HUDEP-2 (cell line): ENCODE data around the gene GASK1A.
A peak's percentile ranks its signal among the peaks of the same experiment; 100 is the strongest.

Experiments used
- DNase-seq, 76 experiments: peaks; one replicate each; lab custom pipeline; 2025; ENCODE audit not compliant: unreplicated experiment in 76 of 76; lab: John Stamatoyannopoulos, UW

Gene GASK1A

DNA sequence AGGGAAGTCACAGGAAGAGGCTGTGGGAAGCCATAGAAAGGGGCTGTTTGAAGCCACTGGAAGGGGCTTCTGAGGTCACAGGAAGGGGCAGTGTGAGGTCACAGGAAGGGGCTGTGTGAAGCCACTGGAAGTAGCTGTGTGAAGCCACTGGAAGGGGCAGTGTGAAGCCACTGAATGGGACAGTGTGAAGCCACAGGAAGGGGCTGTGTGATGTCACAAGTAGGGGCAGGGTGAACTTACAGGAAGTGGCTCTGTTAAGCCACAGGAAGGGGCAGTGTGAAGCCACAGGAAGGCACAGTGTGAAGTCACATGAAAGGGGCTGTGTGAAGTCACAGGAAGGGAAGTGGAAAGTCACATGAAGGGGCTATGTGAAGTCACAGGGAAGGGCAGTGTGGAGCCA lies 33.1 kb downstream of the GASK1A start:
- DNase-seq: no peak

DNA sequence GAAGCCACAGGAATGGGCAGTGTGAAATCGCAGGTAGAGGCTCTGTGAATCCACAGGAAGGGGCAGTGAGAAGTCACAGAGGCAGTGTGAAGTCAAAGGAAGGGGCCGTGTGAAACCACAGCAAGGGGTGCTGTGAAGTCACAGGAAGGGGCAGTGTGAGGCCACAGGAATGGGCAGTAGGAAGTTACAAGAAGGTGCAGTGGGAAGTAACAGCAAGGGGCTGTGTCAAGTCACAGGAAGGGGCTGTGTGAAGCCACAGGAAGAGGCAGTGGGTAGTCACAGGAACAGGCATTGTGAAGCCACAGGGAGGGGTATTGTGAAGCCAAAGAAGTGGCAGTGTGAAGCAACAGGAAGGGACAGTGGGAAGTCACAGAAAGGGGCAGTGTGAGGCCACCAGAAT lies 34.1 kb downstream of the GASK1A start:
- no peak for DNase-seq

DNA sequence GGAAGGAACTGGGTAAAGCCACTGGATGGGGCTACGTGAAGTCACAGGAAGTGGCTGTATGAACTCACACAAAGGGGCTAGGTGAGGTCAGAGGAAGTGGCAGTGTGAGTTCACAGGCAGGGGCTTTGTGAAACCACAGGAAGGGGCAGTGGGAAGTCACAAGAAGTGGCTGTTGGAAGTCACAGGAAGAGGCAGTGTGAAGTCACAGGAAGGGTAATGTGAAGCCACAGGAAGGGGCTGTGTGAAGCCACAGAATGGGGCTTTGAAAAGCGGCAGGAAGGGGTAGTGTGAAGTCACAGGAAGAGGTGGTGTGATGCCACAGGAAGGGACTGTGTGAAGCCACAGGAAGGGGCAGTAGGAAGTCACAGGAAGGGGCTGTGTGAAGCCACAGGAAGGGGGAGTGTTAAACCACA lies 34.6 kb downstream of the GASK1A start:
- no peak for DNase-seq

- no peak for DNase-seq
These were observed 35.1 kb downstream of the GASK1A start for GRCh38 chr3:43014241-43014640.

DNA sequence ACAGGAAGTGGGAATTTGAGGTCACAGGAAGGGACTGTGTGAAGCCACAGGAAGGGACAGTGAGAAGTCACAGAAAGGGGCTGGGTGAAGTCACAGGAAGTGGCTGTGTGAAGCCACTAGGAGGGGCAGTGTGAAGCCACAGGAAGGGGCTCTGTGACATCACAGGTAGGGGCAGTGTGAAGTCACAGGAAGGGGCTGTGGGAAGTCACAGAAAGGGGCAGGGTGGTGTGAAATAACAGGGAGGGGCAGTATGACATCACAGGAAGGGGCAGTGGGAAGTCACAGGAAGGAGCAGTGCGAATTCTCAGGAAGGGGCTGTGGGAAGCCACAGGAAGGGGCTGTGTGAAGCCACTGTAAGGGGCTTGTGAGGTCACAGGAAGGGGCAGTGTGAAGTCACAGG lies 35.8 kb downstream of the GASK1A start:
- DNase-seq: no peak

DNA sequence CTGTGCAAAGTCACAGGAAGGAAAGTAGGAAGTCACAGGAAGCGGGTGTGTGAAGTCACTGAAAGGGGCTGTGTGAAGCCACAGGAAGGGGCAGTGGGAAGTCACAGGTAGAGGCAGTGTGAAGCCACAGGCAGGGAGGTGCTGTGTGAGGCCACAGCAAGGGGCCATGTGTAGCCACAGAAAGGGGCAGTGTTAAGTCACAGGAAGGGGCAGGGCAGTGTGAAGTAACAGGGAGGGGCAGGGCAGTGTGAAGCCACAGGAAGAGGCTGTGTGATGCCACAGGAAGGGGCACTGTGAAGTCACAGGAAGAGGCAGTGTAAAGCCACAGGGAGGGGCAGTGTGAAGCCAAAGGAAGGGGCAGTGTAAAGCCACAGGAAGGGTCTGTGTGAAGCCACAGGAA lies 36.5 kb downstream of the GASK1A start:
- DNase-seq: no peak

GRCh38 chr3:43015991-43016865 lies 37.1 kb downstream of the GASK1A start:
- no peak for DNase-seq

DNA sequence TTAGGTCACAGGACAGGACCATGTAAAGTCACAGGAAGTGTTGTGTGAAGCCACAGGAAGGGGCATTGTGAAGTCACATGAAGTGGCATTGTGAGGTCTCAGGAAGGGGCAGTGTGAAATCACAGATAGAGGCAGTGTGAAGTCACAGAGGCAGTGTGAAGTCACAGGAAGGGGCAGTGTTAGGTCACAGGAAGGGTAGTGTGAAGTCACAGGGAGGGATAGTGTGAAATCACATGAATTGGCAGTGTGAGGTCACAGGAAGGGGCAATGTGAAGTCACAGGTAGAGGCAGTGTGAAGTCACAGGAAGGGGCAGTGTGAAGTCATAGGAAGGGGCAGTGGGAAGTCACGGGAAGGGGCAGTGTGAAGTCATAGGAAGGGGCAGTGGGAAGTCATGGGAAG lies 37.9 kb downstream of the GASK1A start:
- DNase-seq: no peak

- DNase-seq: no peak
These were observed 38.6 kb downstream of the GASK1A start for GRCh38 chr3:43017593-43018195.

GRCh38 chr3:43018246-43018645 lies 39.1 kb downstream of the GASK1A start:
- DNase-seq: no peak

DNA sequence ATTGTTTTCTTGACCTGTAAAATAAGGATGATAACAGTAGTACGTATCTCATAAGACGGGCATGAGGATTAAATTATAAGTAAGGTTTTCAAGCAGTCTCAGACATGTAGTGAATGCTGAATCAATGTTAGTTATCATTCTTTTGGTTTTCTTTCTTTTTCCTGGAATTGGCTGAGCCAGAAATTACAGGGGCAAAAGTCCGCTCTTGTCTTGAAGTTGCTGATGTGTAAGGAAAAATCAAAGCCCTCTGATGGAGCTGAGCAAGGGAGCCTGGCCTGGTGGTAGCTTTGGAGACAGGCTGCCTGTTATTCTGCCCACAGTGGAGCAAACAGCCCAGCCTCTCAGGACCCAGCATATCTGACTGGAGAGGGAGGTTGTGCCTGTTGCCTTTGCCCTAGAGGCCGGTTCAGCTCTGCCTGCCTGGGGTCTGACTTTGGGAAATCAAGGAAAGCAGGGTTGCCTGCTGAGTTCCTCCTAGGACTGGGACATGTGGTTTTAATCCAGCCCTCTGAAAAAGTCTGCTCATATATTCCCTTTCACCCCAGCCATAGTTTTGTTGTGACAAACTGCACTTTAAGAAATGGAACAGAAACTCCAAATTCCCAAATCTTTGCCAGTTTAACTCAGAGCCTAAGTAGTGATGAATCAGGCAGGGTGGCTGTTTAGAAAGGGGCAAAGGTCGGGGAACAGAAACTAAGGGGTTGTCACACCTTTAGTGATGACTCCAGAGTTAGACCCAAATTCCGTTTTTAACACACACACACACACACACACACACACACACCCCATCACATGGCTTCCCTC lies 40.1 kb downstream of the GASK1A start:
- no peak for DNase-seq

DNA sequence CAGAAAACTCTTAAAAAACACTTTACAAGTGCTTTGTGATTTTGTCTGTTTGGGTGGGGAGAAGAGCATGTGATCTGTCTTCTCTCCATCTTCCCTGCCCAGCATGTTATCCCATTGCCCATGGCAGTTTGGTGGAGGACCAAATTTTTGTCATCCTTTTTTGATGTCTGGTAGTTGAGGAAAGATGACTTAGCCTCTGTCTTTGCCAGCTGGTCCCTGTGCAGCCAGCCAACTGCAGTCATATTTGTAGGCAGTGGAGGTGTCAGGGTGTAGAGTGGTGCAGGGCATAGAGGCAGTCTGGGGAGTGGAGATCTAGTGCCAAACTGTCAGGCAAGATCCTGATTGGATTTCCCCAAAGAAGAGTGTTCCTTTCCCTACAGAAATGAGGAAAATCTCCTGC lies 40.7 kb downstream of the GASK1A start:
- DNase-seq: no peak

GRCh38 chr3:43021186-43021585 lies 42.1 kb downstream of the GASK1A start:
- DNase-seq: no peak

DNA sequence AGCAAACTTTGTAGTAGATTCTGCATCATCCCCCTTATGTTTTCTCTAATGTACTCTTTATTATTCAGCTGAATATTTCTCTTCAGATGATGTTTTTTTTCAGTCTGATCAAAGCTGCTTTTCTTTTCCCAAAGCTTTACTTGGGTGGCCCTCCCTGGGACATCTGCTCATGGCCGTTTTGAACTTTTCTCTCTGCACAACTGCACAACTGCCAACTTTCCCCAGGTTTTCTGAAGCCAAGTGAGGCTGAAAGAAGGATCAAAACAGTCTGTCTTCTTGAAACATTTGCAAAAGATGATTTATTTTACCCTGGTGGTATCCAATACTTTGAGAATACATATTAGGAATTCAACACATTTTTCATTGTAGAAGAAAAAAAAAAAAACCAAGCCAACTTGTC lies 43.0 kb downstream of the GASK1A start:
- DNase-seq: no peak

DNA sequence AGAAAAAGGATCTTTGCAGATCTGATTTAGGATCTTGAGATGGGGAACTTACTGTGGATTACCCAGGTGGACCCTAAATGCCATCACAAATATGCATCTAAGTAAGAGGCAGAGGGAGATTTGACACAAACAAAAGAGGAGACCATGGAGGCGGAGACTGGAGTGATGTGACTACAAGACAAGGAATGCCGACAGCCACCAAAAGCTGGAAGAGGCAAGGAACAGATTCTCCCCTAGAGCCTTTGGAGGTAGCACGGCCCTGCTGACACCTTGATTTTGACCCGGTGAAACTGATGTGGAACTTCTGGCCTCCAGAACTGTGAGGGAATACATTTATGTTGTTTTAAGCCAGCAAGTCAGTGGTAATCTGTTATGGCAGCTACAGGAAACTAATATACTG lies 44.0 kb downstream of the GASK1A start:
- no peak for DNase-seq

DNA sequence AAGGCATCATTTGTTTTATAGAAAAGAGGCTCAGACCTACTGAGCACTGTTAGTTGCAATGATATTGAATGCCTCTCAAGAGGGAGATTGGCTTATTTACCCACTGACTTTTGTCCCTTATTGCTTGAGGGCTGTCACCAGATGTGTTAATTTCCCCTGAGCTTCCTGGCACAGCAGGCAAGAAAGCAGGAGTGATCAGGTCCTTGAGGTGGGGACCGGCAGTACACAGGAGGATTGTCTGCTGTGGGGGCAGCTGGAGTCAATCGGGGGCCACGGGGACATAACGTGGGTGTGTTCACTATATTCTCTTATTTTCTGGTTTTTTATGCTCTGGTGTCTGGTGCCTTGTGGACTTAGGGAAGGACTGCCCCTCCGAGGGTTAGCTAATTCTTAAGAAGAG lies 44.6 kb downstream of the GASK1A start:
- DNase-seq: no peak

GRCh38 chr3:43024181-43024885 lies 45.2 kb downstream of the GASK1A start:
- peak in 1 of 76 experiments; percentile 6 for DNase-seq

- no peak for DNase-seq
These were observed 46.3 kb downstream of the GASK1A start for GRCh38 chr3:43025423-43025822.

- DNase-seq: peak in 1 of 76 experiments; percentile 1
These were observed 48.9 kb downstream of the GASK1A start for GRCh38 chr3:43028001-43028400.

DNA sequence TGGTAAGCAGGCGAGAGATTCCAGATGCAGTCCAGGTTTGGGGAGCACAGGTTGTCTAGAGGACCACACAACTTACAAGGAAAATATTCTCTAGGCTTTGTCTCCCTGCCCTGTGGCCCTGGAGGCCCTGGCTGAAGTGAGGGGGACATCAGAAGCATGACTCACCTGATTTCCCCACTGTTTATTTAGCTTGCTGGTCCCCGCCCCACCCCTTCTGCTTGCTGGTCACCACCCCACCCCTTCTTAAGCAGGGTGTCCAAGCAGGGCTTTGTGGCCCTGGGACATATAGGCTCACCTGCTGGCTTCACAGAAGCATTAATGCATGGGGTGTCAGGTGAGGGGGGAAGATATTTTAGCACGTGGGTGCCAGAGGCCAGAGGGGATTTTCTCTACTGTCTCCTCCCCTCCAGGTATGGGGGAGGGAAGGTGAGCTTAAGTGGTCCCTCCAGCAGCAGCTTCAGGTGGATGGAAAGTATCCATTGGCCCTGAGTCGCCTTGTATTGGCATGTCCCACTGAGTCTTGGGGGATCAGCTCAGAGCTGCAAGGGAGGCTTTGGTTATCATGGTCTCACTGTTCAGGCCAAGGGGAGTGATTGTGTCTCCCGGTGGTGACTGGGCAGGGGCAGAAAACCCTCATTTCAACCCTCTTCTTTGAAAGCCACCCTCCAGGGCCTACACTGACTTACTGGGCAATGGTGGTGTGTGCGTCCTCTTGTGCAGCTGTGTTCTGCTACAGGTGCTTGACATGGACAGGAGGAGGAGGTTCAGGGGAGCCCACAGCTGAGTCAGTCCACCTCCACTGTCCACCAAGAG lies 49.8 kb downstream of the GASK1A start:
- no peak for DNase-seq
